ENCODE measurements around the gene RNF157. TPM values are rescaled to one million over a fixed set of nuclear protein-coding genes. Genes with fewer than 3 reads are reported as not detected.
A peak's percentile ranks its signal among the peaks of the same experiment; 100 is the strongest.

RNF157 gene
- polyA plus RNA-seq, 1 donor from 2014 or later: 0.43 TPM

DNA sequence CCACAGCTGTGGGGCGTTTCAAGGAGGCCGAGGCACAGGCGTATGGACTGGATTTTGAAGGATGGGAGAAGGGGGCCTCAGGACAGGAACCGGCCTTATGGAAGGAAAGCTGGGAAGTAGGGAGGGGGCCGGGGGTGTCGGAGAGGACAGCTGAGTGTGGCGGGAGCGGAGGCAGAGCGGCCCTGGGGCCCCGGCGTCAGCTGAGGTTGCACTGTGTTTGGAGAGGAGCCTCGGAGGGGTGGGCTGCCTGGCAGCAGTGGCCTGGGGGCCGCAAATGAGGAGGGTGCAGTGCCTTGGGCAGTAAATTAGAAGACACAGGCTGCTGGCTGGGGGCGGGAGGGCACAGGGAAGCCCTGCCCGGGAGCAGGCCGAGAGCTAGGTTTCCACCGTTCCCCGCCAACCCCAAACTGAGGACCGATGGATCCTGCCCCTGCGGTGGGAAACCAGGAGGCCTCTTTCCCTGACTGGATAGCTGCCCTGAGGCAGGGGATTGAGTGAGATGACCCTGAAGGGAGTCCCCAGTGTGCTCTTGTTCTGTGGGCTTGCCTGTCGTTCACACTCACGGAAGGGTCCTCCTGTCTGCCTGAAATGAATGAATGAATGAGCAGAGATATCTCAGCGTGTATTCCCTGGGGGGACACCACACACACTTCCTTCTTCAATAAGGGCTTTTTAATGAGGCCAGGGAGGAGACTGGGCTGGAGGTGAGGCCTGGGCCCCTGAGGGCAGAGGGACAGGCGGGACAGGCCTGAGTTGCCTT is 117.7 kb downstream of the RNF157 start:
- Mint-ChIP-seq H3K4me3 (peak overlapping the region in 3 of 4 donors; percentile 63 to 68 (median 63)), H3K27me3 (no peaks in the 10 kb centered on the region), H3K36me3 (no peaks in the 10 kb centered on the region), H3K4me1 (peaks cover 0 to 12% (median 6%) of the 10 kb centered on the region in 3 donors), H3K27ac (peak overlapping the region in 2 of 3 donors; percentile 25 to 78), H3K9me3 (no peaks in the 10 kb centered on the region)

DNA sequence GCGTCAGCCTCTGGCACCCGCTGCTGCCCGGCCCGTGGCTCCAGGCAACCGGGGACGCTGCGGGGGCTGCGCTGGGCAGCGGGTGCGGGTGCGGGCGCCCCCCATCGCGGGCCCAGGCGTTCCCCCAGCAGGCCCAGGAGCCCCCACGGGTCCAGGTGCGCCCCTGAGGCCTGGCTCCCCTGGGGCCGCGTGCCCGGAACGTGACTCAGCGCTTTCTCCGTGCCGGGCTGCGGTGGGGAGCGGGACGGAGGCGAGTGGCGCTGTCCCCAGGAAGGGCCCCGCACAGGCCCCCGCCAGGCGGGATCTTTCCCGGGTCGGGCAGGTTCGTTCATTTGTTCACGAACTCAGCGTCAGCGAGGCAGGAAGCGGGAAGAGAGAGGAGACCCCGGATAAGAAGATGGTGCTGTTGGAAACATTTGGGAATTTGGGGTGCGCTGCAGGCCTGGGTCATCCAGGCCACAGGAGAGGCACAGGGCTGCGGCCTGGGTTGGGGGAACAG is 118.3 kb downstream of the RNF157 start:
- peak overlapping the region in 2 of 4 donors; percentile 63 to 68 for H3K4me3 Mint-ChIP-seq
- H3K27me3 Mint-ChIP-seq: no peaks in the 10 kb centered on the region
- H3K4me1 Mint-ChIP-seq: peaks cover 0 to 12% (median 4%) of the 10 kb centered on the region in 3 donors
- H3K36me3 Mint-ChIP-seq: no peaks in the 10 kb centered on the region
- H3K27ac Mint-ChIP-seq: peak overlapping the region in 2 of 3 donors; percentile 25 to 78
- no peaks in the 10 kb centered on the region for H3K9me3 Mint-ChIP-seq

DNA sequence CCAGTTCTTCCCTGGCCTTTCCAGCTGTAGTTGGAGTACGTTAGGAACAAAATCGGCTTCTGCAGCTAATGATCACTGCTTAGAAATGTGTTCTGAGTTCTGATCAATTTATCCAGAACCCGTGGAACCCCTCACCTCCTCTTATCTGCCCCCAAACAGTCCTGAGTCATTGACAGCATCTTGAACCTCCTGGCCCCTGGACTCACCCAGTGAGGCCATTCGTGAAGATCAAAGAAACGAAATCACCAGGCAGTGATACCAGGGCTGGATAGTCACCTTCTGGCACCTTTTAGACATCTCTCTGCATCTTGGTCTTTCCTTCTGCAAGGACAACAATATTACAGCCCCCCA is 119.7 kb downstream of the RNF157 start:
- no peak overlapping the region for H3K27ac Mint-ChIP-seq

DNA sequence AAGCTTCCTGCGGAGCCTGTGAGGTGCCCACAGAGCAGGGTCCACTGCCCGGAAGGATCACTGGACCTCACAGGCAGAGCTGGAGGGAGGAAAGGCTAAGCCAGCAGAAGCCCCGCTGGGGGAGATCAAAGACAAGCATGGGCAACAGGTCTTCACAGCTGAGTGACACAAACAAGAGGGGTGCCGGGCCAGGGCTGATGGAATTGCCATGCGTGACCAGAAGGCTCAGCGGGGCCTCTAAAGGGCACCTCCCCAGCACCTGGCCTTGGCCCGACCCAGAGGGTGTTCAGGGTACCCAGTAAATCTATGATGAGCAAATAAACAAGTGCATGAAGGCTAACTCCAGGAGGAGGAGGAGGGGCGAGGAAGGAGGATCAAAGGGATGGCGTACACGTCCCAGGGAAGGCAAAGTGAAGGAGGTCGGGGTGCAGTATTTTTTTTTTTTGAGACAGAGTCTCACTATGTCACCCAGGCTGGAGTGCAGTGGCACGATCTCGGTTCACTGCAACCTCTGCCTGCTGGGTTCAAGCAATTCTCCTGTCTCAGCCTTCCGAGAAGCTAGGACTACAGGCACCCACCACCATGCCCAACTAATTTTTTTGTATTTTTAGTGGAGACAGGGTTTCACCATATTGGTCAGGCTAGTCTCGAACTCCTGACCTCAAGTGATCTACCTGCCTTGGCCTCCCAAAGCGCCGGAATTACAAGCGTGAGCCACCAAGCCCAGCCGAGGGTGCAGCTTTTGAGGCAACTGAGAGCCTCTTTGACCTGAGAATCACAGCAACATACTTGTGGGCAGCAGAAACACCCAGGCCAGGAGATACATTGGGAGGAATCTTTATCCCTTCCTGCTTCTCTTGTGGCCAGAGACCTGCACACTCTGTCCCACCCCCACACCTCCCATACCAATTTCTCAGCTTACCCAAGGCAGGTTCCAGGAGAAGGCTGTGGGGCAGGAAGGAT is 120.6 kb downstream of the RNF157 start:
- peak overlapping the region in 1 of 3 donors; percentile 39 for H3K27ac Mint-ChIP-seq
- H3K4me3 Mint-ChIP-seq: no peak overlapping the region
- H3K4me1 Mint-ChIP-seq: peaks cover 0 to 11% (median 4%) of the 10 kb centered on the region in 3 donors
- H3K36me3 Mint-ChIP-seq: no peaks in the 10 kb centered on the region
- H3K27me3 Mint-ChIP-seq: no peaks in the 10 kb centered on the region
- no peaks in the 10 kb centered on the region for H3K9me3 Mint-ChIP-seq

More for the DNA sequence above, 119.7 kb downstream of the RNF157 start:
- H3K4me3 Mint-ChIP-seq: no peak overlapping the region
- H3K4me1 Mint-ChIP-seq: peaks cover 0 to 12% (median 4%) of the 10 kb centered on the region in 3 donors
- H3K36me3 Mint-ChIP-seq: no peaks in the 10 kb centered on the region
- no peaks in the 10 kb centered on the region for H3K9me3 Mint-ChIP-seq
- H3K27me3 Mint-ChIP-seq: no peaks in the 10 kb centered on the region

DNA sequence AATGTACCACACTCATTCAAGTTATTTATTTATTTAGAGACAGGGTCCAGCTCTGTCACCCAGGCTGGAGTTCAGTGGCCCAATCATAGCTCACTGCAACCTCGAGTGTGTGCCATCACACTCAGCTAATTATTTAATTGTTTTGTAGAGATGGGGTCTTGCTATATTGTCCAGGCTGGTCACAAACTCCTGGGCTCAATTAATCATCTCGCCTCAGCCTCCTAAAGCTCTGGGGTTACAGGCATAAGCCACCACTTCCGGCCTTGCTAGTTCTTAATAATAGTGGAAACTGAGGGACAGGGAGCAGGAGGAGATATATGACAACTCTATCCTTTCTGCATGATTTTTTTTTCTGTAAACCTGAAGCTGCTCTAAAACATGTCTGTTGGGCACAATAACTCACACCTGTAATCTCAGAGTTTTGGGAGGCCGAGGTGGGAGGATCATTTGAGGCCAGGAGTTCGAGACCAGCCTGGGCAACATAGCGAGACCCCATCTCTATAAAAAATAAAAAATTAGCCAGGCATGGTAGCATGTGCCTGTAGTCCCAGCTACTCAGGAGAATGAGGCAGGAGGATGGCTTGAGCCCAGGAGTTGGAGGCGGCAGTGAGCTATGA is 125.0 kb downstream of the RNF157 start:
- Mint-ChIP-seq H3K27ac (no peak overlapping the region), H3K9me3 (peaks cover 0 to 3% (median 0%) of the 10 kb centered on the region in 3 donors), H3K36me3 (no peaks in the 10 kb centered on the region), H3K27me3 (peaks cover 3% of the 10 kb centered on the region), H3K4me3 (no peak overlapping the region), H3K4me1 (no peaks in the 10 kb centered on the region)

DNA sequence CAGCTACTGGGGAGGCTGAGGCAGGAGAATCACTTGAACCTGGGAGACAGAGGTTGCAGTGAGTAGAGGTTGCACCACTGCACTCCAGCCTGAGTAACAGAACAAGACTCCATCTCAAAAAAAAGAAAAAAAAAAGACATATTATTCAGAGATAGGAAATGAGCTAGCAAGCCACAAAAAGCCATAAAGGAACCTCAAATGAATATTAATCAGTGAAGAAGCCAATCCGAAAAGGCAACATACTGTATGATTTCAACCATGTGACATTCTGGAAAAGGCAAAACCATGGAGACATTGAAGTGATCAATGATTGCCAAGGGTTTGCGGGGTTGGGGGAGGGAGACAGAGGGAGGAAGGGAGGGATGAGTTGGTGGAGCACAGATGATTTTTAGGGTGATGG is 128.3 kb downstream of the RNF157 start:
- Mint-ChIP-seq H3K27ac (no peak overlapping the region), H3K36me3 (no peaks in the 10 kb centered on the region)

DNA sequence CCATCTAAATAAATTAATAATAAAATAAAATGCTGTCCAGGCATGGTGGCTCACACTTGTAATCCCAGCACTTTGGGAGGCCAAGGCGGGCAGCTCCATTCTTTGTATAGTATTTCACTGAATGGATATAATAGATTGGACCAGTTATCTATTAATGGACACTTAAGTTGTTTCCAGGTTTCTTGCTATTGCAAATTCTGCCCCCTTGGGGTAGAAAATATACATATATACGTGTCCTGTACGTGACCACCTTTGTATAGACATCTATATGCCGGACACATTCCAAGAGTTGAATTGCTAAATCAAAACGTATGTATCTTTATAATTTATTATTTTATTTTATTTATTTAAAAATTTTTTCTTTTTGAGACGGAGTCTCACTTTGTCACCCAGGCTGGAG is 132.8 kb downstream of the RNF157 start:
- Mint-ChIP-seq H3K27me3 (no peaks in the 10 kb centered on the region), H3K9me3 (no peaks in the 10 kb centered on the region), H3K36me3 (peaks cover 2% of the 10 kb centered on the region), H3K4me1 (peaks cover 11 to 12% (median 11%) of the 10 kb centered on the region in 3 donors), H3K27ac (no peak overlapping the region), H3K4me3 (no peak overlapping the region)

More for the DNA sequence above, 128.3 kb downstream of the RNF157 start:
- peaks cover 0 to 3% (median 0%) of the 10 kb centered on the region in 3 donors for H3K9me3 Mint-ChIP-seq
- H3K4me1 Mint-ChIP-seq: no peaks in the 10 kb centered on the region
- H3K4me3 Mint-ChIP-seq: no peak overlapping the region
- peaks cover 3% of the 10 kb centered on the region for H3K27me3 Mint-ChIP-seq

DNA sequence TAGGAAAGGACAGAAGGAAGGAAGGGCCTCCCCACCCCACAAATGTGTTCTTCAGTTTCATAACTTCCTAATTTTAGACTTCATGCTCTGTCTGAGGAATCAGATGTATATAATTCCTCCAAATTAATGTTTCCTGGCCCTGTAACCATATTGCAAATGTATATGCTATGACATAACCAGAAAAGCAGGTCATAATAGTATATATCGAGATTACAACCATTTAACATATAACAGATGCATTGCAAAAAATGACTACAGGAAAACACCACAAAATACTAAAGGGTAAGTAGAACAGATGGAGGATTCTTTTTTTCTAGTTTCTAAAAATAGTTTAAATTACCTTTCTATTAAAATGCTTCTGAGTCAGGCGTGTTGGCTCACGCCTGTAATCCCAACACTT is 133.6 kb downstream of the RNF157 start:
- no peak overlapping the region for H3K4me3 Mint-ChIP-seq
- H3K4me1 Mint-ChIP-seq: peaks cover 11 to 16% (median 15%) of the 10 kb centered on the region in 3 donors
- H3K36me3 Mint-ChIP-seq: peaks cover 2% of the 10 kb centered on the region
- no peak overlapping the region for H3K27ac Mint-ChIP-seq
- no peaks in the 10 kb centered on the region for H3K9me3 Mint-ChIP-seq
- H3K27me3 Mint-ChIP-seq: no peaks in the 10 kb centered on the region

DNA sequence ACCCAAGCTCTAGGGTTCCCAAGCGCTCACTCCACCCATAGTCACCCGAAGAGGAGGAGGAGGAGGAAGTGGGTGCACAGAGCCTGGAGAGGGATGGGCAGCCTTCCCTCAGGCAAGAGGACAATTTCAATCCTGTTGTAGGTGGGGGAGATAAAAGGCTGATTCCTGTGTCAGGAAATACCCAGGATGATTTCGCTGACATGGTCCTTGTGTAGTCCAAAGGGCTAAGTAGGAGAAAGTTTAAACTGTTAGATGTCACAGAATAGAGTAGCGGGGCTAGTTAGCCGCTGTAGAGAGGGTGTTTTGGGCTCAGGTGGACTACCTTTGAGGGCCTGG is 135.4 kb downstream of the RNF157 start:
- no peaks in the 10 kb centered on the region for H3K27me3 Mint-ChIP-seq
- peak overlapping the region in 3 of 4 donors; percentile 26 to 95 (median 60) for H3K4me3 Mint-ChIP-seq
- H3K9me3 Mint-ChIP-seq: no peaks in the 10 kb centered on the region
- peaks cover 13 to 20% (median 18%) of the 10 kb centered on the region in 3 donors for H3K4me1 Mint-ChIP-seq
- peak overlapping the region in 2 of 3 donors; percentile 53 to 83 for H3K27ac Mint-ChIP-seq
- H3K36me3 Mint-ChIP-seq: peaks cover 5% of the 10 kb centered on the region

DNA sequence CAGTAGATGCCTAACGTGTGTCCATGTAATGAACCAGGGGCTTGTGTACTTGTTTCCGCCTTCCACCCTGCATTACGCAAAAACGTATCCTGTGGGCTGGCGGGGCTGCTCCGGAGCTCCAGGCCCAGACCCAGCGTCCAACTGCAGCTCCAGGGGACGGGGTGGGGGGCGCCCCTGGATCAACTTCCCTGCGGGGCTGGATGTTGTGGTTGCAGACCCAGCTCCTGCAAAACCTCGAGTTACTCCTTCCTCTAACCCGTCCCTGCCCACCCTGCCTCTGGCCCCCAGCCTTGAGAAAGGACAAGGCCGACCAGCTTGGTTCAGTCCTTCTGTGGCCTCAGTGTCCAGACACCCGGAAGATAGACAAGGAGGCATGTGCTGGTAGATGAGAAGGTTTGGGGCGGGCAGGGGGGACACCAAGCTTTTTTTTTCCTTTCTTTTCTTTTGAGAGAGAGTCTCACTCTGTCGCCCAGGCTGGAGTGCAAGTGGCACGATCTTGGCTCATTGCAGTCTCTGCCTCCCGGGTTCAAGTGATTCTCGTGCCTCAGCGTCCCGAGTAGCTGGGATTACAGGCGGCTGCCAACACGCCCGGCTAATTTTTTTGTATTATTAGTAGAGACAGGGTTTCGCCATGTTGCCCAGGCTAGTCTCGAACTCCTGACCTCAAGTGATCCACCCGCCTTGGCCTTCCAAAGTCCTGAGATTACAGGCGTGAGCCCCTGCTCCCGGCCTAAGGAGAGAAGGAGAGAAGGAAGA is 136.0 kb downstream of the RNF157 start:
- Mint-ChIP-seq H3K36me3 (peaks cover 9% of the 10 kb centered on the region), H3K27ac (peak overlapping the region; percentile 85 to 93 (median 91)), H3K9me3 (no peaks in the 10 kb centered on the region), H3K27me3 (no peaks in the 10 kb centered on the region), H3K4me3 (peak overlapping the region; percentile 95 to 99 (median 96)), H3K4me1 (peaks cover 13 to 20% (median 18%) of the 10 kb centered on the region in 3 donors)

DNA sequence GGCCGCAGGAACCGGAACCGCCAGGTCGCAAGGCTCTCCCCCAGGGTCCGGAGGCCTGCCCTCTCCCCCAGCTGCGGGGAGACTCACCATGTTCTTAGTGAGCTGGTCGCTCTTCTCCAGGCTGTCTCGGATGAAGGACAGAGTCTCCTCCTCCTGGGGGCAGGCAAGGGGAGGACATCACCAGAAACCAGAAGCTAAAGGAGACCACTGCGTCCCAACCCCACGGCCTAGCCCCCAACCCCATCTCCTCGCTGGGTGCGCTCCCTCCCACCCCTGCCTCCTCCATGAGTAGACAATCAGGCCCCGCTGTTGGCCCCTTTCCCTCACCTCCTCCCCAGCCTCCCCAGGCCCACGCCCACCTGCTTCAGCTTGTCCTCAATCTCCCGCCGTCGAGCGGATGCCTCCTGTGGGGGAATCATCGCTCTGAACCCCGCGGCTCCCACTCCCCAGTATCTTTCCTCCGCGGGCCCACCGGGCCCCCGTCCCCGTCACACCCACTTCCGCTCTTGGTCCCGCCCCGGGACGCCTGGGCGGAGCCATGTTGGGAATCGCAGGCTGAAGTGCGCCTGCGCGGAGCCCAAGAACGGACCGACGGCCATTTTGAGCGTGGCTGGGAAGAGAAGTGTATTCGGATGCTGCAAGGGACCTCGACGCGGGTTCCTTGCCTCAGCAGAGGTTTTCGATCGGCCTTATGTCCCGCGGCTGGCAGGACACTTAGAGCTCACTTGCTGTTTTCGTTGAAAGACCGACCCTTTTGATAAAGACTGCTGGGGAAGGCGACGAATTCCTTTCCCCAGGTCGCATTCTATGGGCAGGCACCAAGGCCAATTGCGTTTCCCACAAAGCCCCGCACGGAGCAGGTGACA is 136.8 kb downstream of the RNF157 start, which contains the start of gene EXOC7:
TSS of gene EXOC7 (minus strand) at position 514 of the 866 bp plus-strand sequence. CDS start at position 419, 95 bp downstream.
- Mint-ChIP-seq H3K36me3 (peaks cover 11% of the 10 kb centered on the region), H3K4me1 (peaks cover 13 to 20% (median 18%) of the 10 kb centered on the region in 3 donors), H3K27ac (peak within 1 kb of the TSS; percentile 85 to 93 (median 91)), H3K27me3 (no peaks in the 10 kb centered on the region), H3K9me3 (no peaks in the 10 kb centered on the region), H3K4me3 (peak within 1 kb of the TSS; percentile 95 to 99 (median 96))

DNA sequence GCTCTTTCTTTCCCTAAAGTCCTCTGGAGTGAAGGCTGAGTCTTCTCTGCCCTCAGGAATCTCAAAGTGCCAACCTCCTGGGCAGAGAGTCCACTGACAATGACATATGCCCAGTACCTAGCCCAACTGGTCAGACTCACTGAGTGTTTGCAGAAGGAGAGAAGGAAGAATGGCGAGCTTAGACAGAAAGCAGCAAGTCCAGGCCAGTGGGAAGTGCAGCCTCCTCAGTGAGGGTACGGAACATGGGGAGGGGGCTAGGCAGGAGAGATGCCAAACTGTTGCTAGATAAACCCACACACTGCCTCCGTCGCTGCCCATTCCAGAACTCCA is 137.4 kb downstream of the RNF157 start:
- H3K27me3 Mint-ChIP-seq: no peaks in the 10 kb centered on the region
- peaks cover 13 to 20% (median 18%) of the 10 kb centered on the region in 3 donors for H3K4me1 Mint-ChIP-seq
- peak overlapping the region; percentile 95 to 99 (median 96) for H3K4me3 Mint-ChIP-seq
- no peaks in the 10 kb centered on the region for H3K9me3 Mint-ChIP-seq
- peaks cover 11% of the 10 kb centered on the region for H3K36me3 Mint-ChIP-seq
- peak overlapping the region; percentile 85 to 93 (median 91) for H3K27ac Mint-ChIP-seq

DNA sequence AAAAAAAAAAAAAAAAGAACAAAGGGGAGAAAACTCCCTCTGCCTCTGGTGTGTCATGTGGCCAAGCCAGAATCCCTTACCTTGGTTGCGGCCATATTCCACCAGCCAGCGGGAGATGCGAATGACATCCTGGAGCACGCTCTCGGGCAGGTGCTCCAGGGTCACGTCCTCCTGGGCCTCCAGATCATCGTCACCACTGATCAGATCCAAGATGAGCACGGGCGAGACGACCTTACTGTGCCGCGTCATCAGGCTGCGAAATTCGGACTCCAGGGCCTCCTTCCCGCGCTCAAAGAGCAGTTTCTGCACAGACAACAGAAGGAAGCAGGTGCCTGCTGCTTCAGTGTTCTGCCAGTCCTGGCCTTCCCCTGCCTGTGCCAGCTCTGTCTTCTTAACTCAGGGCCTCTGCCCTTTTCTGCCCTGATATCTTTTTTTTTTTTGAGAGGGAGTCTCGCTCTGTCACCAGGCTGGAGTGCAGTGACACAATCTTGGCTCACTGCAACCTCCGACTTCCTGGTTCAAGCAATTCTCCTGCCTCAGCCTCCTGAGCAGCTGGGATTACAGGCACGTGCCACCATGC is 142.5 kb downstream of the RNF157 start:
- H3K4me3 Mint-ChIP-seq: no peak overlapping the region
- H3K4me1 Mint-ChIP-seq: peaks cover 2 to 12% (median 9%) of the 10 kb centered on the region in 3 donors
- H3K36me3 Mint-ChIP-seq: peaks cover 16% of the 10 kb centered on the region
- H3K27ac Mint-ChIP-seq: no peak overlapping the region
- no peaks in the 10 kb centered on the region for H3K9me3 Mint-ChIP-seq
- H3K27me3 Mint-ChIP-seq: no peaks in the 10 kb centered on the region
